WERI-Rb-1 (cell line): ENCODE data around the gene FAS.

Experiments
- DNase-seq: peaks from one replicate; pipeline ENCODE4 v3.0.0-alpha.2; 2020
- H3K27ac ChIP-seq: fragments of 250-450 bp; sonication (Bioruptor Pico); 2 replicates; pipeline ENCODE4 v1.5.1; 2020; ENCODE audit warnings: mild to moderate bottlenecking, moderate library complexity
- H3K27me3 ChIP-seq: fragments of 250-450 bp; sonication (Bioruptor Pico); 2 replicates; pipeline ENCODE4 v1.5.1; 2021; ENCODE audit warnings: mild to moderate bottlenecking, low read depth, moderate library complexity; ENCODE audit not compliant: insufficient read depth, severe bottlenecking
- H3K36me3 ChIP-seq: fragments of 250-450 bp; sonication (Bioruptor Pico); 2 replicates; pipeline ENCODE4 v1.5.1; 2020; ENCODE audit warnings: mild to moderate bottlenecking, moderate library complexity
- H3K4me3 ChIP-seq: 2 replicates; pipeline ENCODE4 v1.5.1; 2011; ENCODE audit warnings: low read depth, mild to moderate bottlenecking, control low read depth, low read length
- H3K9me3 ChIP-seq: fragments of 250-450 bp; sonication (Bioruptor Pico); 2 replicates; pipeline ENCODE4 v1.5.1; 2021; ENCODE audit warnings: mild to moderate bottlenecking, moderate library complexity; ENCODE audit not compliant: severe bottlenecking
- CTCF ChIP-seq: IDR thresholded peaks from 2 replicates; pipeline ENCODE4 v1.5.1; 2011; ENCODE audit warnings: low read depth, mild to moderate bottlenecking, control low read depth, inconsistent platforms, low read length

FAS gene

DNA sequence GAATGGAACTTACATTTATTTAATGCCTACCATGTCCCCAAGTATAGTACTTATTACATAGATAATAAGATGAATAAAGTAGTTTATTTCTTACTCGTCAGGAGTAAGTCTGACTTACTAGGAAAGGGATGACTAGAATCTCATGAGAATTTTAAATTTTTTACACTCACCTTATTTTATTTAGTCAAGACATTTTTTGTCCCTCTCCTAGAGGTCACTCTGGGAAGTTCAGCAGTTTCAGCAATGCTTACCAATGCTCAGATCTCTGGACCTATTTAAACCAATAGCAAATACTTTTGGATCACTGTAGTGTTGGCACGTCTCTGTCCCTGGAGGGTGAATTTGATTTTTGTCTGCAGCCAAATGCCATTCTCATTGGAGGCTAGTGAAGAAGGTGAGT is 27.3 kb upstream of the FAS start:
- no peaks in the 10 kb centered on the region for H3K36me3 ChIP-seq
- no peak for DNase-seq
- no peaks in the 10 kb centered on the region for H3K9me3 ChIP-seq
- no peaks in the 10 kb centered on the region for H3K27me3 ChIP-seq
- no peak for TF ChIP-seq CTCF
- H3K27ac ChIP-seq: no peak overlapping the region
- no peak overlapping the region for H3K4me3 ChIP-seq

DNA sequence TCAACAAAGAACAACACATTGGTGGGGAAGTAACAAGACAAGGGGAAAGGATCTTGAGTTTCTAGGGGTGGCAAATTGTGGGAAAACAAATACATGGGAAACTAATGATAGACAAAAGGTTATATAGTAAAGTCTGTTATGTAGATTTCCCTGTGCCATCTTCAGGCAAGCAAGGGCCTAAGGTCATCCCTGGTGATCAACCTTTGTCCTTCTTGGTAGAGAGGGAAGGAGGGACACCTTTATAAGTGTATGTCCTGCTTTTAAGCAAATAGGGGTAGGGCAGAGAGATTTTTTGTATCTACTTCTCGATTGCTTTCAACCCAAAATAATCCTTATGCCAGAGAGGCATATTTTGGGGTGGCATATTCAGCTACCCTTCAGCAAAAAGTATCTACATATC is 26.2 kb upstream of the FAS start:
- no peak for TF ChIP-seq CTCF
- Histone ChIP-seq H3K27ac (no peak overlapping the region), H3K9me3 (no peaks in the 10 kb centered on the region)

DNA sequence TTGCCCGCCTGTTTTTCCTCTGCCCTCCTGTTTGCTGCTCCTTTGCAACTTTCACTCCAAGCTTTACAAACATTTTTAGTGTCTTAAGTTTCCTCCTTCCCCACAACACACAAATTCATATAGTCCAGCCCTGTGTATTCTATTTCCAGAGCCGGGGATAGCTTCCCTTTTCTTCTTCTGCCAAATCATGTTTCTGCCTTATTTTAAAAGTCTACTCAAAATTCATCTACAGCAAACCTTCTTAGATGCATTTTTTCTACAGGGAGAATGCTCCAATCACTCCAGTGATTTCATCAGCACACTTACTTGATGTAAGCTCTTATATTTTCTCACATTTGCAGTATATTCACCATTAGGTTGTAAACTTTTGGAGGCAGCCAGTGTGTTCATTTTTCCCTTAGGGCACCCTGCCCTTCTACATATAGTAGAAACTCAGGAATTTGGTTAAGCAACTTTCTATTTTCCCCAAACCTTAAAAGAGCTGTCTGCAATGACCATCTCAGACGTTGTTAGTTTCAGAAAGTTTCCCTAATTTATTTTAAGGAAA is 25.7 kb upstream of the FAS start:
- H3K27me3 ChIP-seq: no peaks in the 10 kb centered on the region
- no peaks in the 10 kb centered on the region for H3K9me3 ChIP-seq
- TF ChIP-seq CTCF: no peak
- H3K36me3 ChIP-seq: no peaks in the 10 kb centered on the region
- H3K4me3 ChIP-seq: no peak overlapping the region
- no peak overlapping the region for H3K27ac ChIP-seq
- no peak for DNase-seq

More for the DNA sequence above, 26.2 kb upstream of the FAS start:
- H3K27me3 ChIP-seq: no peaks in the 10 kb centered on the region
- DNase-seq: no peak
- no peak overlapping the region for H3K4me3 ChIP-seq
- no peaks in the 10 kb centered on the region for H3K36me3 ChIP-seq

DNA sequence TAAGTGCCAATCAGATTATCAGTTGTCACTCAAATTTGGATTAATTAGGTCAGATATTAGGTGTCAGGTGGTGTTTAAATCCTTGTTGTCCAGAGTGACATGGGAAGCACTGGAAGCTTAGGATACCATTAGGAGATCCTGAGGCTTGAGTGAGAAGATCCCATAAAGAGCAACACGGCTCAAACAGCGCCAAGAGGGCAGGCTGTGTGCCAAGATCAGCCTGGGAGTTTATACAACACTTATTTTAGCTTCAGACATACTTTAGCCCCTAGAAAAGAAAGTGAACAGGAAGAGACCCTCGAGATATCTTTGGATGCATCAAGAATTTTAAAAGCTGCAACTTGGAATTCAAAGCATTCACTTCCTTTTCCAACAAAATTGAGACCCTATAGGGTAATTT is 23.8 kb upstream of the FAS start:
- no peak for TF ChIP-seq CTCF
- no peak overlapping the region for H3K4me3 ChIP-seq
- H3K27ac ChIP-seq: no peak overlapping the region
- no peaks in the 10 kb centered on the region for H3K27me3 ChIP-seq
- no peaks in the 10 kb centered on the region for H3K36me3 ChIP-seq
- no peaks in the 10 kb centered on the region for H3K9me3 ChIP-seq
- no peak for DNase-seq

- Histone ChIP-seq H3K9me3 (no peaks in the 10 kb centered on the region), H3K4me3 (no peak overlapping the region), H3K36me3 (no peaks in the 10 kb centered on the region), H3K27me3 (no peaks in the 10 kb centered on the region), H3K27ac (no peak overlapping the region)
- no peak for TF ChIP-seq CTCF
- no peak for DNase-seq
Observed at GRCh38 chr10:88968391-88968790, 22.2 kb upstream of the FAS start.

GRCh38 chr10:88971221-88972061 is 19.2 kb upstream of the FAS start:
- H3K4me3 ChIP-seq: no peak overlapping the region
- TF ChIP-seq CTCF: no peak
- no peaks in the 10 kb centered on the region for H3K9me3 ChIP-seq
- H3K27ac ChIP-seq: no peak overlapping the region
- no peaks in the 10 kb centered on the region for H3K27me3 ChIP-seq
- H3K36me3 ChIP-seq: no peaks in the 10 kb centered on the region
- DNase-seq: no peak
